Activated CD4-positive, CD25-positive, alpha-beta regulatory T cell treated with anti-CD3 and anti-CD28 coated beads, Interleukin-2, amount 50 U/mL, for 24 hours (primary cell): ENCODE results near the gene TMEM9.

Experiments used
- ATAC-seq, 2 donors: fragments of 150-1000 bp; cut with Tn5 transposase; one replicate each; pipeline ENCODE4 v1.10.0; 2021; ENCODE audit warnings: mild to moderate bottlenecking in 1 of 2, moderate library complexity in 1 of 2

TMEM9 gene

GRCh38 chr1:201144701-201145100, 9.6 kb downstream of the TMEM9 start:
- no peak for ATAC-seq

- ATAC-seq: no peak
Observed at GRCh38 chr1:201143726-201144635, 10.3 kb downstream of the TMEM9 start.

GRCh38 chr1:201142849-201143725, 11.2 kb downstream of the TMEM9 start:
- ATAC-seq: no peak

- ATAC-seq: no peak
Observed at GRCh38 chr1:201142011-201142848, 12.0 kb downstream of the TMEM9 start.

GRCh38 chr1:201141418-201141817, 12.9 kb downstream of the TMEM9 start:
- no peak for ATAC-seq

- ATAC-seq: no peak
Observed at GRCh38 chr1:201140941-201141260, 13.4 kb downstream of the TMEM9 start.

- ATAC-seq: no peak
Observed at GRCh38 chr1:201140235-201140940, 13.9 kb downstream of the TMEM9 start.

GRCh38 chr1:201139756-201140155, 14.5 kb downstream of the TMEM9 start:
- no peak for ATAC-seq

GRCh38 chr1:201139306-201139705, 15.0 kb downstream of the TMEM9 start:
- no peak for ATAC-seq

GRCh38 chr1:201138311-201138840, 15.9 kb downstream of the TMEM9 start:
- no peak for ATAC-seq

- ATAC-seq: no peak
Observed at GRCh38 chr1:201137579-201138310, 16.5 kb downstream of the TMEM9 start.

GRCh38 chr1:201137024-201137392, 17.3 kb downstream of the TMEM9 start:
- no peak for ATAC-seq

GRCh38 chr1:201136355-201137023, 17.8 kb downstream of the TMEM9 start:
- no peak for ATAC-seq

- no peak for ATAC-seq
Observed at GRCh38 chr1:201134405-201134804, 19.9 kb downstream of the TMEM9 start.

- ATAC-seq: no peak
Observed at GRCh38 chr1:201131398-201131797, 22.9 kb downstream of the TMEM9 start.

- no peak for ATAC-seq
Observed at GRCh38 chr1:201128962-201129361, 25.3 kb downstream of the TMEM9 start.

- no peak for ATAC-seq
Observed at GRCh38 chr1:201128476-201128875, 25.8 kb downstream of the TMEM9 start.

GRCh38 chr1:201127755-201128455, 26.4 kb downstream of the TMEM9 start:
- ATAC-seq: no peak

GRCh38 chr1:201126832-201127754, 27.2 kb downstream of the TMEM9 start, which contains the start of gene ASCL5:
TSS of gene ASCL5 (minus strand) at chr1:201127184. CDS start at chr1:201115372, 11,812 bp downstream.
- ATAC-seq: no peak
